ENCODE measurements around the gene KRT84.
"Not testable (repeated sequence)": the region's sequence is repeated elsewhere in the genome, so short reads cannot be mapped to it uniquely, and the experiment has no call there.

The KRT84 gene

GRCh38 chr12:52359621-52360061 is 25.8 kb downstream of the KRT84 start:
- DNase-seq = no peak

DNA sequence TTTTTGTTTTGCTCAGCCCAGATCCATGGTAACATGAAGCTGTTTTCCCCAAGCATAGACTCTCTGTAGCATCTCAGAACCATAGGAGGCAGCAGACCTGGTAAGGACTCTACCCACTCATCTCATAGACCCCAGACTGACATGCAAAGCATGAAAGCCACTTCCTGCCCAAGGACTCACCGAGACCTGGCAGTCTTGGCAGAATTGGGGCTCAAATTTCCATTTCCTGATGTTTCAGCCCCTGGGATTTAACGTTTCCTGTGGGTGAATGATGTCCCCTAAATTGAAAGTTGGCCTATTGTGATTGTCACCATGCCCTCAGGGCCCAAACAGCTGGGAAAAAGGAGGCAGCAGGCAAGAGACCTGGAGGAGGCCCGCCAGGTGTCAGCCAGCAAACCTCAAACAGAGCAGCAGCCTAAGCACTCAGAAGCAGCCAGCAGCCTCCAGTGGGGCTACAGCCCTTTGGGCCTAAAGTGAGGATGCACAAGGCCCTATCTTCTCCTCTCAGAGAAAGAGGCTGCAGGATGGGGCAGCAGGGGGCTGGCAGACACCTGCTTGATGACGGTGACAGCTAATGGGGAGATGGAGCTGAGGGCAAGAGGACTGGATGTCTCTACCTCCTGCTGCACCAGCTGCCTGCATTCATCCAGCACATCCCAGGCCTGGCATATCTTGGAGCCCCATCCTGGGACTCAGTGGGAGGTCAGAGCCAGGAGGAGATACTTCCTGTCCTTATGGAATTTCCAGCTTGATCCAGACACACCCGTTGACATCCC is 26.7 kb downstream of the KRT84 start:
- no peak for DNase-seq

GRCh38 chr12:52356762-52357580 is 28.5 kb downstream of the KRT84 start:
- no peak for DNase-seq

- DNase-seq = no peak
Observed at GRCh38 chr12:52356031-52356761, 29.3 kb downstream of the KRT84 start.

- DNase-seq = no peak
Observed at GRCh38 chr12:52355176-52355575, 30.3 kb downstream of the KRT84 start.

GRCh38 chr12:52354200-52354599 is 31.3 kb downstream of the KRT84 start:
- no peak for DNase-seq

DNA sequence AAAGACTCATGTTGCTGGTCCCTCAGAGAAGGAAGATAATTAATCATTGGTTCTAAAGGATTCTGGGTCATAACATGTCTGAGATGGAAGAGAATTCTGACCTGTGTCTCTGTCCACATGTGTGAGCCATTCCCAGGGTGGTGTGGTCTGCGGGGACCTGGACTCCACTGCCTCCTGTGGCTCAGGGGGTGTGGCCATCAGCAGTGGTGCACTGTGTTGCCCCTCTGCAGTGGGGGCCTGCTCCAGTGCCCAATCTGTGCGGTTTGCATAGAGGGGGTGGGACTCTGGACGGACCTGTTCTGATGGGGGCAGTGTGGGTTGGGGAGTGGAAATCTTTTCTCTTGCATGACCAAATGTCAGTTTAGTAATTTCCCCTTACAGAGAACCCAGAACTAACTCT is 31.7 kb downstream of the KRT84 start:
- DNase-seq = no peak

DNA sequence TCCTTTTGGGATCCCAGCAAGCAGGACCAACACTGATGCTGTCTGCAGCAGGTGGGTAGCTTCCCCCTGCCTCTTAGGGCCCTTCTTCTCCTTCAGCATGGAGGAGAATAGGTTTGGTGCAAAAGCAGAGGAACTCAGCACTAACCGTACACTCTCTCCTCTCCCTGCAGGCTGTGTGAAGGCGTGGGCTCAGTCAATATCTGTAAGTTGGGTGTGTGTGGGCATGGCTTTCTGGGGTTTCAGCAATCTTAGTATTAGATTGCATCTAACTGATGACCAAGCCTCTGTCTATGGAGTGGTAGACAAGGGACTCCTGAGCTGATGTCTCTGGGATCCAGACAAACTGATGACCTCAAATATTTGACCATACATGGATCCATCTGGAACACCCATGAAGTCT is 32.5 kb downstream of the KRT84 start:
- no peak for DNase-seq

DNA sequence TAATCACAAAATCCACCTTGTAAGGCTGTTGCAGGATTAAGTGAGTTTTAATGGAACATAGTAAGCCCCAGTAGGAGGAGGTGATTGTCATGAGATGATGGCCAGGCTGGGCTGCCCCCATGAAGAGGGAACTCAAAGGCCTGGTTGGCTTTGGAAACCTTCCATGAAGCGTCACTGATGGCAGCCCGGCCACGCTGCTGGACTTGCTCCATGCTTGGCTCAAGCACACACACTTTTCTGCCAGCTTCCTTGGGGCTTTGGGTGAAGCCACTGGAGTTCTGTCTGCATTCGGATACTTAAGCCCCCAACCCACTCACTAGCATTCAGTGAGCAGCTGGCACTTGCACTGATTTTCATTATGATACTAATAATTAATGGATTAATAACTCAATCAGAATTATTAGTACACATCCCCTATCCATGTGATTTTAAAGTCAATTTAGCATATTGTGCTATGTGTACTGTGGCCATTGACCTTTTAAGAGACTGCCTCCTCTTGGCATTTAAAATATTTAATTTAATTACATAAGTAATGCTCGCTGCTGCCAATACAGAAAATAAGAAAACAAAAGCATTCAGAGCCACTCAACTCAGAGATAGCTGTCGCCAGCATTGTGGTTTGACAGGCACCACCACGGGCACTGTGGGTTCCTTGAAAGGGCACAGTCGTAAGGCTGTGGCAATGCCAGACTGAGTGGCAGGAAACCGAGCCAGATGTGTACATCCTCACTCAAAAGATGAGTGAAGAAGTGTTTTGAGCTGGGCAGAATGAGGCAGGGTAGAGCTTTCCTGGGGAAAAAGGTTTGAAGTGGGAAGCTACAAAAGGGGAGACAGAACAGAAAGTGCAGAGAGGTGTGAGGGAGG is 34.0 kb downstream of the KRT84 start:
- DNase-seq = no peak

GRCh38 chr12:52350786-52351185 is 34.7 kb downstream of the KRT84 start:
- DNase-seq = no peak

DNA sequence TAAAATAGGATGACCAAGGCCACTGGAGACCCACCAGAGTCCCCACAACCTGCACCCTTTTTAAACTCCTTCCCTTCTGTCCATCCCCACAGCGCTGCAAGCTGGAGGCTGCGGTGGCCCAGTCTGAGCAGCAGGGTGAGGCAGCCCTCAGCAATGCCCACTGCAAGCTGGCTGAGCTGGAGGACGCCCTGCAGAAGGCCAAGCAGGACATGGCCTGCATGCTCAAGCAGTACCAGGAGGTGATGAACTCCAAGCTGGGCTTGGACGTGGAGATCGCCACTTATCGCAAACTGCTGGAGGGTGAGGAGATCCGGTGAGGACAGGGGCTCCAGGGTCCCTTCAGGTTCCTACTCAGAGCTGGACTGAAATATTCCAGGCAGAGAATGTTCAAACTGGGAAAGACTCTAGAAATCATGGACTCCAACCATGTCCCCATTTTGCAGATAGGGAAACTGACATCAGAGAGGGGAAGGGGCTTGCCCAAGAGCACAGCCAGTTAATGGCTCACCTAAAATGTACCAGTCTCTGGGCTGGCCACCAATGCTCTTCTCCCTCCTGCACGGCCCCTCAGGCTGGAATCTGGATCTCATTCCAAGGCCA is 35.3 kb downstream of the KRT84 start:
- no peak for DNase-seq

GRCh38 chr12:52349196-52349595 is 36.3 kb downstream of the KRT84 start:
- no peak for DNase-seq

DNA sequence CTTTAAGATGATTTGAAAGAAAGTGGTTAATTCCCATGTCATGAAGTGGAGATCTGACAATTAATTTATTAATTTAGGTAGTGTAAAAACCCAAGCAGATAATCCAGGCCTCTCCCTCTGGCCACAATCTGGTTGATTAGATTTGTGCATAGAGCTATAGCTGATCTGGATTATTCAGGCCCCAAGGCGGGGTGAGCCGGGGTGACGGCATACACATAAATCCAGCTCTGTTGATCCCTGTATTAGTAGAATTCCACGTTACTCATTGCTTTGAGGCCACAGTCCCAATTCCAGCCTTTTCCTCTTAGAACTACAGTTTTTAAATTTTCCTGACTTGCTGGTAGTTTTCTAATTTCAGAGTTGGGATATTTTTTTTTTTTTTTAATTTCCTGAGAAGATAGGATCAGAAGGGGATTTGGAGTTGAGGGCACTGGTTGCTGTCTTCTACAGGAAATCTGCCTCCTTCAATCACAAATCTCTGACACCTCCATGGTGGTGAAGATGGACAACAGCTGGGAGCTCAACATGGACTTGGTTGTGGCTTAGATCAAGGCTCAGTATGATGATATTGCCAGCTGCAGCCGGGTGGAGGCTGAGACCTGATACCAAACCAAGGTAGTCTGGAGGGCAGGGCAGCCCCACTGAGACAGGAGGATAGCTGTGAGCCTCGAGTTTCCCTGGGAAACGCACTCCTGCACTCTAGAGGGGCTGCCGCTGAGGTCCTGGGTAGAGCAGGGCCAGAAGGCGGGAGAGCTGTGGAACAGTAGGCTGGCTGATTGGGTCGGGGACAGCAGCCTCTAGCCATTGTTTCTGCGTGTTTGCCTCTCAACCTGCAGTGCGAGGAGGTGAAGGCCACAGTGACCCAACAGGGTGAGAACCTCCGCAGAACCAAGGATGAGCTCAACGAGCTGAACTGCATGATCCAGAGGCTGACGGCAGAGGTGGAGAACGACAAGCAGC is 37.6 kb downstream of the KRT84 start:
- DNase-seq = no peak

DNA sequence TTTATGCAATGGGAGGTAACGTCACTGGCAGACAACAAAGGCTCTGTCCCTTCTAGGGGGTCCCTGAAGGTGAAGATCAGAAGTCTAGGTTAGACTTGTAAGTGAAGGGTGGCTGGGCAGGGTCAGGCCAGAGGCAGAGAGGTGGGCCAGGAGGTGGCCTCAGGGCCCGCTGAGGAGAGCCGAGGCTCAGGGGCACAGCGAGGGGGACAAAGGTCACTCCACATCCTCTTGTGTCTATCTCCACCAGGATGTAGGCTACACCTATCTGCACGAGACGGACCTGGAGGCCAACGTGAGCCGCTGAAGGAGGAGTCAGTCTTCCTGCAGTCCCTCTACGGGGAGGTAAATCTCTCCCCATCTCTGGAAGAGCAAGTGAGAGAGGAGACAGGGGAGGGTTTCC is 38.4 kb downstream of the KRT84 start:
- DNase-seq = no peak

DNA sequence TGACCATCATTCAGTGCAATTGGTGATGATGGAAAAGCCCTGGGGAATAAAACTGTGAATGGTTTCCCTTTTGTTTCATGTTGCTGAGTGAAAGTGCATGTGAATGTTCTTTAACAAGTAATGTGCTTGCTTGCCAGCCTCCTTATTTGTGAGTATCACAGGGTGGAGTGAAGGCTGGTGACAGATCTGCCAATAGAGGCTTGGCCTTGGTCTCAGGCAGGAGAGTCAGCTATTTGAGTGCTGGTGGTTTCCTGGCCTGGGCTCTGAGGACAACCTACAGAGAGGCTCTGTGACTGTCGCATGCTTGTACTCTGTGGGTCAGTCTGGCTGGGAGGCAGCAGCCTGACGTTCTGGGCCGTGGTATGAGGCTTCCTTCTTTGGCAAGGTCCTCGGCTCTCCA is 38.9 kb downstream of the KRT84 start:
- DNase-seq = no peak

DNA sequence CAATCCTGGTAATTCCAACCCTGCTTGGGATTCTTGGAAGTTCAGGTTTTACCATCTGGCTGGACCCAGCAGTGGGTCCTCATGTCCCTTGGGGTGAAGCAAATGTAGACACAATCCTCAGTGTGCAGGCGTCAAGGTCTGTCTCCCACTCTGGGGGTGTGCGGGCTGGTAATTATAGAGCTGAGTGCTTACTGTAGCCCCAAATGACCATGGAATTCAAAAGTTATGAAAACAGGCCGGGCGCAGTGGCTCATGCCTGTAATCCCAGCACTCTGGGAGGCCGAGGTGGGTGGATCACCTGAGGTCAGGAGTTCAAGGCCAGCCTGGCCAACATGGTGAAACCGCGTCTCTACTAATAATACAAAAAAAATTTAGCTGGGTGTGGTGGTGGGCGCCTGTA is 40.4 kb downstream of the KRT84 start:
- not testable (repeated sequence) for DNase-seq

- no peak for DNase-seq
Observed at GRCh38 chr12:52344111-52344510, 41.3 kb downstream of the KRT84 start.

- no peak for DNase-seq
Observed at GRCh38 chr12:52343550-52343949, 41.9 kb downstream of the KRT84 start.

GRCh38 chr12:52342781-52343490 is 42.5 kb downstream of the KRT84 start:
- DNase-seq = no peak

- no peak for DNase-seq
Observed at GRCh38 chr12:52341066-52341580, 44.3 kb downstream of the KRT84 start.

Measured in SHP77 treated with DMSO at 0.1 percent for 48 hours (cell line).